Lower leg skin (tissue), 4 donors: ENCODE results near the gene TMEM52B. TPM values are rescaled to one million over a fixed set of nuclear protein-coding genes. Genes with fewer than 3 reads are reported as not detected.

Experiments
- DNase-seq, 2 donors: peaks; one replicate each; pipeline ENCODE4 v3.0.0-alpha.2; 2019; ENCODE audit warnings: low spot score in 2 of 2
- H3K4me3 ChIP-seq: fragments of 200-600 bp; sonication (generic); 2 replicates; pipeline ENCODE4 v1.5.1; 2017; ENCODE audit warnings: mild to moderate bottlenecking, low read depth; ENCODE audit not compliant: poor library complexity, severe bottlenecking
- CTCF ChIP-seq, 3 donors: fragments of 450-650 bp; IDR thresholded peaks; one replicate each; pipeline ENCODE4 v1.5.1; 2016; ENCODE audit warnings: antibody characterized with exemption in 3 of 3, mild to moderate bottlenecking in 3 of 3, moderate library complexity in 2 of 3
- POLR2A ChIP-seq, 2 donors: fragments of 450-650 bp; IDR thresholded peaks; one replicate each; pipeline ENCODE4 v1.6.1; 2016 to 2017; ENCODE audit warnings: antibody characterized with exemption in 2 of 2, mild to moderate bottlenecking in 1 of 2, moderate library complexity in 1 of 2
- WGBS, 2 donors: methylation state at CpG; one replicate each; pipeline ENCODE4 v1.1.5; 2018; 5-methylcytosine and 5-hydroxymethylcytosine counted together
- intact Hi-C: fragments of 100-400 bp; cut with DNase I; formaldehyde crosslinking; loops from one replicate; pipeline ENCODE4 v1.15.0; 2023; ENCODE audit warnings: low total_unique reads
- total RNA-seq, 4 donors: library from RNA; depleted of rRNA; stranded (reverse); fragments of >200 nt; gene quantifications; one replicate each; pipeline ENCODE4 v1.1.0, GENCODE V29; 2016

The TMEM52B gene
- total RNA-seq, 4 donors from 2014 or later = not detected

- no peak for TF ChIP-seq CTCF (IDR thresholded peaks at IDR 0.05)
- TF ChIP-seq POLR2A (IDR thresholded peaks at IDR 0.05) = no peak
- H3K4me3 ChIP-seq = no peak overlapping the region
- 58 to 59% methylated on average over 7 of the region's 7 CpGs for WGBS, 2 donors
- intact Hi-C loops = no loop called here
- no peak for DNase-seq
Observed at GRCh38 chr12:10160617-10161385, 18.0 kb upstream of the TMEM52B start.

GRCh38 chr12:10163084-10163483 is 15.7 kb upstream of the TMEM52B start:
- no peak for TF ChIP-seq CTCF (IDR thresholded peaks at IDR 0.05)
- no peak for TF ChIP-seq POLR2A (IDR thresholded peaks at IDR 0.05)
- WGBS, 2 donors = 83 to 87% methylated on average over 3 of the region's 3 CpGs
- intact Hi-C loops = no loop called here
- H3K4me3 ChIP-seq = no peak overlapping the region
- DNase-seq = no peak

GRCh38 chr12:10165421-10165820 is 13.4 kb upstream of the TMEM52B start:
- intact Hi-C loops = no loop called here
- 0 to 34% methylated on average over 1 of the region's 1 CpG for WGBS, 2 donors
- no peak for DNase-seq
- no peak overlapping the region for H3K4me3 ChIP-seq
- TF ChIP-seq POLR2A (IDR thresholded peaks at IDR 0.05) (no peak), CTCF (IDR thresholded peaks at IDR 0.05) (no peak)

- TF ChIP-seq POLR2A (IDR thresholded peaks at IDR 0.05) (no peak), CTCF (IDR thresholded peaks at IDR 0.05) (no peak)
- intact Hi-C loops = no loop called here
- WGBS, 2 donors = 57 to 59% methylated on average over 5 of the region's 5 CpGs
- DNase-seq = no peak
- H3K4me3 ChIP-seq = no peak overlapping the region
Observed at GRCh38 chr12:10167599-10167998, 11.2 kb upstream of the TMEM52B start.

GRCh38 chr12:10169104-10169503 is 9.7 kb upstream of the TMEM52B start:
- no peak for TF ChIP-seq POLR2A (IDR thresholded peaks at IDR 0.05)
- no peak for TF ChIP-seq CTCF (IDR thresholded peaks at IDR 0.05)
- no peak overlapping the region for H3K4me3 ChIP-seq
- 68 to 73% methylated on average over 3 of the region's 3 CpGs for WGBS, 2 donors
- intact Hi-C loops = no loop called here
- no peak for DNase-seq

GRCh38 chr12:10170216-10170615 is 8.6 kb upstream of the TMEM52B start:
- intact Hi-C loops = no loop called here
- no peak for TF ChIP-seq CTCF (IDR thresholded peaks at IDR 0.05)
- TF ChIP-seq POLR2A (IDR thresholded peaks at IDR 0.05) = no peak
- H3K4me3 ChIP-seq = no peak overlapping the region
- DNase-seq = no peak
- 83 to 86% methylated on average over 5 of the region's 5 CpGs for WGBS, 2 donors
